Adrenal gland (tissue), 12 donors: ENCODE measurements around the gene ZNF654. TPM values are rescaled to one million over a fixed set of nuclear protein-coding genes. Genes with fewer than 3 reads are reported as not detected.

Experiments used
- DNase-seq, 7 donors: peaks; one replicate each; pipeline ENCODE4 v3.0.0-alpha.2; 2019 to 2020
- H3K27ac ChIP-seq, 5 donors: fragments of 200-600 bp; sonication (generic) in 4 of 5; 1 replicate in 3 of 5; 2 replicates in 2 of 5; pipeline versions ENCODE4 v1.5.1 to v1.8.0; 2016 to 2020; ENCODE audit warnings: mild to moderate bottlenecking in 1 of 5
- H3K27me3 ChIP-seq: fragments of 200-600 bp; 2 replicates; pipeline ENCODE4 v1.8.0; 2021
- H3K36me3 ChIP-seq, 2 donors: fragments of 200-600 bp; replicated peaks in 1 of 2; 1 replicate in 1 of 2; 2 replicates in 1 of 2; pipeline versions ENCODE4 v1.5.1 to v1.8.0; 2018 to 2022
- H3K4me1 ChIP-seq, 2 donors: fragments of 200-600 bp; replicated peaks in 1 of 2; 1 replicate in 1 of 2; 2 replicates in 1 of 2; pipeline versions ENCODE4 v1.5.1 to v1.8.0; 2018 to 2021
- H3K4me3 ChIP-seq, 4 donors: fragments of 200-600 bp; sonication (generic) in 3 of 4; one replicate each; pipeline ENCODE4 v1.5.1; 2016 to 2018
- H3K9me3 ChIP-seq, 3 donors: fragments of 200-600 bp; sonication (generic) in 1 of 3; replicated peaks in 1 of 3; 1 replicate in 2 of 3; 2 replicates in 1 of 3; pipeline versions ENCODE4 v1.5.1 to v1.8.0; 2016 to 2021
- CTCF ChIP-seq, 6 experiments: fragments of 450-650 bp in 4 of 6; fragments of 200-600 bp in 2 of 6; sonication (generic) in 1 of 6; IDR thresholded peaks; 1 replicate in 5 of 6; 2 replicates in 1 of 6; pipeline versions ENCODE4 v1.5.1 to v1.8.0; 2016 to 2021; ENCODE audit warnings: antibody characterized with exemption in 6 of 6, mild to moderate bottlenecking in 2 of 6, moderate library complexity in 1 of 6
- POLR2A ChIP-seq, 2 donors: fragments of 450-650 bp; IDR thresholded peaks; one replicate each; pipeline ENCODE4 v1.6.1; 2017; ENCODE audit warnings: antibody characterized with exemption in 2 of 2, mild to moderate bottlenecking in 2 of 2, moderate library complexity in 1 of 2
- WGBS, 4 donors: extraction: QIAGEN DNeasy Blood & Tissue Kit in 2 of 4; methylation state at CpG; one replicate each; pipeline versions ENCODE4 v1.1.5 to v1.1.7; 2013 to 2017; 5-methylcytosine and 5-hydroxymethylcytosine counted together
- intact Hi-C, 2 donors: fragments of 100-400 bp; cut with DNase I; formaldehyde crosslinking; loops; one replicate each; pipeline versions ENCODE4 v1.14.1 to v1.15.0; 2022 to 2023
- polyA plus RNA-seq, 3 donors: library from polyadenylated mRNA; stranded (reverse); fragments of 200-250 nt in 2 of 3; fragments of 350-450 nt in 1 of 3; fragmentation: Illumina TruSeq in 1 of 3; extraction: RNeasy Lipid Tissue Mini Kit (QIAGEN cat#74804) in 1 of 3; gene quantifications; one replicate each; pipeline ENCODE4 v1.2.3, GENCODE V29; 2013 to 2014
- total RNA-seq, 9 donors: library from RNA; depleted of rRNA in 4 of 9; stranded (reverse); fragments of >200 nt in 4 of 9; fragments of 120-200 nt in 1 of 9; fragmentation: NEBNext Ultra II Directional in 1 of 9; extraction: Animal tissue kit (Norgen Biotek cat#: 25700) in 1 of 9; gene quantifications; one replicate each; pipeline versions ENCODE4 v1.1.0 to v1.2.4, GENCODE V29; 2013 to 2023
- donor health status: healthy with polysubstance abuse.
- donor health status: Bipolar disorder and iron deficiency.
- donor health status: DM: yes; HTN: yes; CAD: no.
- donor health status: DM: no; HTN: no; CAD: no.
- donor health status: DM: no; HTN: no; CAD: no.
- donor health status: DM: yes; HTN: yes; CAD: no.

The ZNF654 gene
- total and polyA plus RNA-seq, 12 donors = 2.5 to 18.6 (median 10.7) TPM

DNA sequence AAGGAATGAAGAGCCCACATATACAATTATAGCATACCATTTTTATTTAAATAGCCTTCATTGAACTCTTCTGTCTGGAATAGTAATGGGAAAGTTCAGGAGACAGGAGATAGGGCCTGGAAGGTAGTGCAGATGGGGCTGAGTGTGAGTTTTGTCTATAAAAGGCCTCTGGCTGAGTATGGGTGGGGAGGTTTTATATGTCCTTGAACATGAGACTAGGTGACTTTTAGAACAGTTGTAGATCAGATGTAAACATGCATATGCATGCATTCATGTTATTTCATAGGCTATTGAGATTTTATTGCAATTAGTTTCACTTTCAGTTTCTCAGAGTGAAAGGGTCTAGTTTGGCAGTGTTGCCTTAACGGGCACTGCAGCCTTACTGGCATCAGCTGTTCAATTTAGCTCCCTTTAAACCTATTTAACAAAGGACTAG is 27.4 kb upstream of the ZNF654 start:
- TF ChIP-seq CTCF (IDR thresholded peaks at IDR 0.05) (no peak), POLR2A (IDR thresholded peaks at IDR 0.05) (no peak)
- H3K27ac ChIP-seq = peak overlapping the region in 3 of 5 donors; percentile 29 to 61 (median 29)
- H3K27me3 ChIP-seq = no peaks in the 10 kb centered on the region
- DNase-seq = peak in 1 of 7 donors; percentile 7
- WGBS, 4 donors = 0 to 5% (median 2%) methylated on average over 1 of the region's 1 CpG
- H3K36me3 ChIP-seq = no peaks in the 10 kb centered on the region
- peak overlapping the region in 2 of 4 donors; percentile 2 to 42 for H3K4me3 ChIP-seq
- intact Hi-C loops = no loop called here
- H3K4me1 ChIP-seq = peaks cover 0 to 16% of the 10 kb centered on the region in 2 donors
- no peaks in the 10 kb centered on the region for H3K9me3 ChIP-seq

DNA sequence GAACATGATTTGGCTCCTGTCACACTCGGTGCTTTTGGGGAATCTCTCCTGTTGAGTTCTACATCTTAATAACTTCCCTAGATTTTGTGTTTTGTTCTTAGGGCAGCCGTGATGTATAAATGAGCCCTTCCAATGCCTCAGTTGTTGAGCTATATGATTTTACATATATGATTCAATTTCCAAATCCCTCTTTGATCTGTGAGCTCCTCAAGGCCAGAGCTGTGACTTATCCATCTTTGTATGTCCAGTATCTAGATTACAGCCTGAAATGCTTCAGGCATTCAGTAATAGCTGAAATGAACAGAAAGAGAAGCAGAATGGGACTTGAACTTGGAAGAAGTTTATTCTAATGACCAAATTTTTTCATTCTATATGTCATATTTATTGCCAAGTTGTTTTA is 26.8 kb upstream of the ZNF654 start:
- no peaks in the 10 kb centered on the region for H3K36me3 ChIP-seq
- H3K27ac ChIP-seq = peak overlapping the region in 3 of 5 donors; percentile 29 to 61 (median 29)
- 16 to 27% (median 22%) methylated on average over 2 of the region's 2 CpGs for WGBS, 4 donors
- H3K27me3 ChIP-seq = no peaks in the 10 kb centered on the region
- intact Hi-C loops = no loop called here
- TF ChIP-seq CTCF (IDR thresholded peaks at IDR 0.05) (no peak), POLR2A (IDR thresholded peaks at IDR 0.05) (no peak)
- DNase-seq = no peak
- H3K9me3 ChIP-seq = no peaks in the 10 kb centered on the region
- H3K4me1 ChIP-seq = peaks cover 0 to 16% of the 10 kb centered on the region in 2 donors
- H3K4me3 ChIP-seq = peak overlapping the region in 2 of 4 donors; percentile 2 to 42

DNA sequence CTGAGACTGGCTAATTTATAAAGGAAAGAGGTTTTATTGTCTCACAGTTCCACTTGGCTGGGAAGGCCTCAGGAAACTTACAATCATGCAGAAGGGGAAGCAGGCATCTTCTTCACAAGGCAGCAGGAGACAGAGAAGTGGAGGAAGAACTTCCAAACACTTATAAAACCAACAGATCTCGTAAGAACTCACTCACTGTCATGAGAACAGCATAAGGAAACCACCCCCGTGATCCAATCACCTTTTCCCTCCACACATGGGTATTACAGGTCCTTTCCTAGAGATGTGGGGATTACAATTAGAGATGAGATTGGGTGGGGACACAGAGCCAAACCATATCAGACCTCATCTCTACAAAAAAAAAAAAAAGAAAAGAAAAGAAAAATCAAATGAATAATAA is 26.0 kb upstream of the ZNF654 start:
- no peaks in the 10 kb centered on the region for H3K9me3 ChIP-seq
- WGBS, 4 donors = 85 to 92% (median 90%) methylated on average over 2 of the region's 2 CpGs
- TF ChIP-seq CTCF (IDR thresholded peaks at IDR 0.05) = no peak
- TF ChIP-seq POLR2A (IDR thresholded peaks at IDR 0.05) = no peak
- no peak overlapping the region for H3K4me3 ChIP-seq
- no peaks in the 10 kb centered on the region for H3K36me3 ChIP-seq
- H3K4me1 ChIP-seq = peaks cover 0 to 16% of the 10 kb centered on the region in 2 donors
- intact Hi-C loops = no loop called here
- no peak overlapping the region for H3K27ac ChIP-seq
- H3K27me3 ChIP-seq = no peaks in the 10 kb centered on the region
- no peak for DNase-seq

DNA sequence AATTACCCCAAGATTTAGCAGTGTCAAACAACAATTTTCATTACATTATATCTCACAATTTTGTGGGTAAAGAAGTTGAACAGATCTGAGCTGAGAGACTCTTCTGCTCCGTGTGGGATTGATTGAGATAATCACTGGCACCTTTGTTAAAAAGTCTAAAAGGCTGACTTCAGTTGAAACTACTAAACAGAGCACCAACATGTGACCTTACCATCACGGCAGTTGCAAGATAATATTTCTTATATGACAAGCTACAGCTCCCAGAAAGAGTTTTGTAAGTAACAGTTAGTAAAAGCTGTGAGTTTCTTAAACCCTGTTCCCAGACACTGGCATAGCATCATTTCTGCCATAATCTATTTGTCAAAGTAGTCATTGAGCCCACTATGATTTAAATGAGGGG is 25.2 kb upstream of the ZNF654 start:
- TF ChIP-seq CTCF (IDR thresholded peaks at IDR 0.05) (no peak), POLR2A (IDR thresholded peaks at IDR 0.05) (no peak)
- intact Hi-C loops = no loop called here
- Histone ChIP-seq H3K9me3 (no peaks in the 10 kb centered on the region), H3K27ac (no peak overlapping the region), H3K4me3 (no peak overlapping the region), H3K27me3 (no peaks in the 10 kb centered on the region), H3K4me1 (peaks cover 0 to 16% of the 10 kb centered on the region in 2 donors), H3K36me3 (no peaks in the 10 kb centered on the region)
- 40 to 51% (median 42%) methylated on average over 2 of the region's 2 CpGs for WGBS, 4 donors
- no peak for DNase-seq
